ENCODE results near the gene TMUB2. TPM values are rescaled to one million over a fixed set of nuclear protein-coding genes. Genes with fewer than 3 reads are reported as not detected.
A peak's percentile ranks its signal among the peaks of the same experiment; 100 is the strongest.

Gene TMUB2
- total RNA-seq, 4 donors from 2014 or later = 19.8 to 66.6 (median 52.7) TPM

DNA sequence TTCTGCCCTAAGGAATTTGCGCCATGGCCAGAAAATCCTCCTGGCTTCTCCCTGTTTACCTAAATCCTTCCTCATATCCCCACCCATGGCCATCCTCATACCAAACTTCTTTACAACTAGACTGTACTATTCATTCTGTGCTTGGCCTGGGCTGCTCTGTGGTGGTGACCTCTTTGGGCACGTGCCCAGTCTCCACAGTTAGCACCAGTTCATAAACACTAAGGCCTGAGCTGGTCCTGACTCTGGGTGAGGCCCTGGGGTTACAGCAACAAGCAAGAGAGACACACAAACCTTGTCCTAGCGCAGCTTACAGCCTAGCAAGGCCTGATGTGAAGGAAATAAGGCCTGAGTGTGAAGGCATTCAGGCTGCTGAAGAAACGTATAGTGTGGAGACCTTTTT lies 16.0 kb downstream of the TMUB2 start:
- Histone ChIP-seq H3K9me3 (no peaks in the 10 kb centered on the region), H3K36me3 (peaks cover 0 to 15% (median 0%) of the 10 kb centered on the region in 3 donors), H3K27ac (no peak overlapping the region), H3K4me3 (no peak overlapping the region), H3K27me3 (no peaks in the 10 kb centered on the region), H3K4me1 (peaks cover 0 to 30% (median 5%) of the 10 kb centered on the region in 4 donors)
- TF ChIP-seq, protein P1, sequence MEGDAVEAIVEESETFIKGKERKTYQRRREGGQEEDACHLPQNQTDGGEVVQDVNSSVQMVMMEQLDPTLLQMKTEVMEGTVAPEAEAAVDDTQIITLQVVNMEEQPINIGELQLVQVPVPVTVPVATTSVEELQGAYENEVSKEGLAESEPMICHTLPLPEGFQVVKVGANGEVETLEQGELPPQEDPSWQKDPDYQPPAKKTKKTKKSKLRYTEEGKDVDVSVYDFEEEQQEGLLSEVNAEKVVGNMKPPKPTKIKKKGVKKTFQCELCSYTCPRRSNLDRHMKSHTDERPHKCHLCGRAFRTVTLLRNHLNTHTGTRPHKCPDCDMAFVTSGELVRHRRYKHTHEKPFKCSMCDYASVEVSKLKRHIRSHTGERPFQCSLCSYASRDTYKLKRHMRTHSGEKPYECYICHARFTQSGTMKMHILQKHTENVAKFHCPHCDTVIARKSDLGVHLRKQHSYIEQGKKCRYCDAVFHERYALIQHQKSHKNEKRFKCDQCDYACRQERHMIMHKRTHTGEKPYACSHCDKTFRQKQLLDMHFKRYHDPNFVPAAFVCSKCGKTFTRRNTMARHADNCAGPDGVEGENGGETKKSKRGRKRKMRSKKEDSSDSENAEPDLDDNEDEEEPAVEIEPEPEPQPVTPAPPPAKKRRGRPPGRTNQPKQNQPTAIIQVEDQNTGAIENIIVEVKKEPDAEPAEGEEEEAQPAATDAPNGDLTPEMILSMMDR (IDR thresholded peaks at IDR 0.05) = no peak
- no peak for DNase-seq

DNA sequence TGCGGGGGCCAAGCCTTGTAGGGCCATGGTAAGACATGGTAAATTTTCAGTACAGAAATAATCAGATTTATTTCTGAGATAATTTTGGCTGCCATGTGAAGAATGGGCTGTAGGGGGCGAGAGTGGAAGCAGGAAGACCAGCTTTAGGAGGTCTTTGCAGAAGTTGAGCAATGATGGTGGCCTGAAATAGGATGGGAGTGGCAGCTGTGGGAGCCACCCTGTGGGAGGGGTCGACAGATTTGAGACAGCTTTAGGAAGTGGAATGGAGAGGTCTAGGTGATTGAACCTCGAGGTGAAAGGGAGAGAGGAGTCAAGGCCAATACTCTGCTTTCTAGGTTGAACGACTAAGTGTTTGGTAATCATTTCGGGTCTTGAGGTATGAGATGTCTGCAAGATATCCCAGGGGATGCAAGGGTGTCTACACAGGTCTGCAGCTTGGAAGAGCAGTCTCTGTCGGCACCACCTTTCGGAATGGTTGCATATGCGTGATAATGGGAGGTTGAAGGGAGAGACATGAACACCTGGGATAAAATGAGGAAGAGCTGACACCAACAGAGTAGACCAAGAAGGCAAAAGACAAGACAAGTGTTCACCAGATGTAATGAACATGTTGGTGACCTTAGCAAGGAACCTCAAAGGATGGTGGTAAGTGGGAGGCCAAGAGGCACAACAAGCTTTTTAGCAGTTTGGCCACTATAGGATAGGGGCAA lies 17.1 kb downstream of the TMUB2 start:
- peak in 2 of 3 donors; percentile 50 to 71 for DNase-seq
- peaks cover 0 to 22% (median 1%) of the 10 kb centered on the region in 4 donors for H3K4me1 ChIP-seq
- H3K27me3 ChIP-seq = no peaks in the 10 kb centered on the region
- H3K27ac ChIP-seq = peak overlapping the region in 1 of 4 donors; percentile 6
- peaks cover 0 to 26% (median 0%) of the 10 kb centered on the region in 3 donors for H3K36me3 ChIP-seq
- no peak for TF ChIP-seq POLR2A (IDR thresholded peaks at IDR 0.05)
- TF ChIP-seq, protein P1 (IDR thresholded peaks at IDR 0.05) = peak; percentile 58 to 75 (median 64)
- no peaks in the 10 kb centered on the region for H3K9me3 ChIP-seq
- H3K4me3 ChIP-seq = no peak overlapping the region

DNA sequence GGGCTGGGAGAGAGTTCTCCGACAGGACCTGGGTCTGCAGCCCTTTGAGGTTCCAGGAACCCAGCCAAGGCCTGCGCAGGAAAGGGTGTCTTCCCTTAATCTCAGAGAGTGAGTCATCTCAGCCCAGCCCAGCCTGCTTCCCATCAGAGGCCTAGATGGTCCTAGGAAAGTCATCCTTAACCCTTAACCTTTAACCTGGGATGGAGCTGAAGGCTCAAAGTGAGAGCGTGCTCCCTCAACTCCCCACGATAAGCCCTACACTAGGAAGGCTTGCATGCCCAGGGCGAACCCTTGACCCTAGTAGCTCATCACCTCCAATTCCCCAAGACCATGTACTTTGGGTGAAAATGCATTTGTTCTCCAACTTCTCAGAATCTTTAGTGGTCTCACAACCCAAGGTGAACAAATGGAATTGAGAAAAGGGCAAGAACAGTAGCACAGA lies 17.7 kb downstream of the TMUB2 start:
- H3K4me3 ChIP-seq = no peak overlapping the region
- DNase-seq = no peak
- no peaks in the 10 kb centered on the region for H3K27me3 ChIP-seq
- peak overlapping the region in 1 of 4 donors; percentile 6 for H3K27ac ChIP-seq
- H3K36me3 ChIP-seq = peaks cover 0 to 32% (median 0%) of the 10 kb centered on the region in 3 donors
- peaks cover 0 to 22% (median 1%) of the 10 kb centered on the region in 4 donors for H3K4me1 ChIP-seq
- TF ChIP-seq, protein P1 (IDR thresholded peaks at IDR 0.05) = no peak
- no peak for TF ChIP-seq POLR2A (IDR thresholded peaks at IDR 0.05)
- no peaks in the 10 kb centered on the region for H3K9me3 ChIP-seq

DNA sequence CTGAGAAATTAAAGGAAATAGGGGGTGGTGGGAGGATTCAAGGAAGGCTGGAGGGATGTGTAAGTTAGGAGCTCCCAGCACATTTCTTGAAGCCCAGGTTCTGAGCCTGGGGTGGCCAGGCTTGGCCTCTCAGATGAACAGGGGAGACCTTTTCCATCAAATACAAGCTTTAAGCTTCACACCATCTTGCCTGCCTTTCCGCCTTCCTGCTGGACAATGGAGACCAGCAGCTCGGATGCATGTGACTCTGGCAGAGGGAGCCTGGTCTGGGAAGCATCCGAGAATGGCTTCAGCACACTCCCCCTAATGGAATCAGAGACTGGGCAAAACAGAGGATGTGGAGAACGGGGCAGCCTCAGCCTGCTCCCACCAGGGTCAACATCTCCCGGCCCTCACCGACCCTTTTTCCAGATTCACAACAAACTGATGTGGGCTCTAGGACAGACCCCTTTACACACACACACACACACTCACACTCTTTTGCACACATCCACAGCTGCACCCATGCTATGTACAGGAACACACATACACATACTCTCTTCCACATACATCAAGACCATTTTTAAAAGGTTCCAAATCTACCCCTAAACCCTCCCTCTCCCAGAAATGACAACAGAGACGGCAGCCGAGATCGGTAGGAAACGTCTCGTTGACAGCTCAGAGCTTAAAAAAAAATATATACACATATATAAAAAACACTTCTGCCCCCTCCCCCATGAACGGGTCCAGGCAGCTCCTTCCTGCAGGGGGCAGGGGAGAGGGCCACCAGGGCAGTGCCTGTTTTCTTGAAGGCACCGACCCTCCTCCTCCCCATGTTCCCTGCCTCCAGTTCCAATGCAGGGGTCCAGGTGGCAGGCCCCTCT lies 19.4 kb downstream of the TMUB2 start:
- Histone ChIP-seq H3K4me3 (no peak overlapping the region), H3K27me3 (no peaks in the 10 kb centered on the region), H3K36me3 (peaks cover 0 to 46% (median 0%) of the 10 kb centered on the region in 3 donors), H3K27ac (no peak overlapping the region), H3K9me3 (no peaks in the 10 kb centered on the region), H3K4me1 (peaks cover 0 to 33% (median 10%) of the 10 kb centered on the region in 4 donors)
- no peak for TF ChIP-seq POLR2A (IDR thresholded peaks at IDR 0.05)
- TF ChIP-seq, protein P1 (IDR thresholded peaks at IDR 0.05) = no peak
- no peak for DNase-seq

DNA sequence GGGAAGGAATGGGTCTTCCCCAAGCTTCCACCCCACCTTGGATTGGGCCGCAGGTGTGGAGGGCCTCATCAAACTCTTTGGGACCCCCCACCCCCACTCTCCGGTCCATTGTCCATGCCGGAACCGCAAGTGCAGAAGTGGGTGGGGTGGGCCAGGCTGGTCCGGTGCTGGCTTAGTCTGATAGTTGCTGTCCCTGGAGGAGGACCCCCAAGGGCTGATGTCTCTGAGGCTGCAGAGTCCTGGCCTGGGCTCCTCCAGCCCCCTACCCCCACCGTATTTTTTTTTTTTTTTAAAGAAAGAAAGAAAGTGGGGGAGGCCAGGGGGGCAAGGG lies 20.0 kb downstream of the TMUB2 start:
- no peak for DNase-seq
- Histone ChIP-seq H3K9me3 (no peaks in the 10 kb centered on the region), H3K27me3 (no peaks in the 10 kb centered on the region), H3K4me3 (no peak overlapping the region), H3K27ac (no peak overlapping the region), H3K4me1 (peaks cover 0 to 34% (median 10%) of the 10 kb centered on the region in 4 donors), H3K36me3 (peaks cover 0 to 52% (median 0%) of the 10 kb centered on the region in 3 donors)
- TF ChIP-seq, protein P1 (IDR thresholded peaks at IDR 0.05) = no peak
- TF ChIP-seq POLR2A (IDR thresholded peaks at IDR 0.05) = no peak

Measured in Peyer's patch (tissue), 4 donors.